ENCODE measurements around the gene TSC22D2. TPM values are rescaled to one million over a fixed set of nuclear protein-coding genes. Genes with fewer than 3 reads are reported as not detected.

Gene TSC22D2
- total RNA-seq, 1 donor from 2014 or later: 66.0 TPM

DNA sequence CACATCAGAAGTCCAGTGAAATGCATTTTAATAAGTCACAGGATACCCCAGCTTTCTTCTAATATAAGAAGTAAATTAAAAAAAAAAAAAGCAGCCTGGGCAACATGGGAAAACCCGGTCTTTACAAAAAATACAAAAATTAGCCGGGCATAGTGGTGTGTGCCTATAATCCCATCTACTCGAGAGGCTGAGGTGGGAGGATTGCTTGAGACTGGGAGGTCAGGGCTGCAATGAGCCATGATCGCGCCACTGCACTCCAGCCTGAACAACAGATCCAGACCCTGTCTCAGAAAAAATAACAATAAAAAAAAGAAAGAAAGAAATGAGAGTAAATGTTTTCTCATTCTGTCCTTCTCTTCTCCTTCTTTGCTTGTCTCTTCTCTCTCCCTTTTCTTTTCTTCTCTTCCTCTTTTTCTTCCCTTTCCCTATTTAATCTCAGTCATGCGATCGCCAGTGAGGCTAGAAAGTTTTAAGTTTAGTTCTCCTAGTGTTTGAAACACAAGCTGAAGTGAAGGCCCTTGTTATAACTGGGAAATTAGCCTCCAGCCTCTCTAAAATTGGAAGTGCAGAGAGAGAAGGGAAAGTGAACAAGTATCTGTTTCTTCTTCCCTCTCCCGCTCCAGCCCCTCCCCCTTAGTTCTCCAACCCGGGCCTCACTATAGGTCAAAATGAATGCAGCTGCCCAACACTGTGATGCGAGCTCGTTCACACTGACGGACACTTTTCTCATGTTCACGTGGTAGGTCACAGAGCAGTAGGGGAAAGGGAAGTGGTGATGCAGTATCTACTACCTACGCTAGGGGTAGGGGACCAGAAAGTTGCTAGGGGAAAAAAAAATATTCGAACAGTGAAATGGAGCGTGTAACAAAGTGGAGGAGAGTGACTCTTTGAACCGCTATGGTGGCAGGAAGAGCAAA, 23.5 kb upstream of the TSC22D2 start:
- DNase-seq (ENCODE audit: low spot score): no peak
- intact Hi-C loops (cut with DNase I): no loop called here

DNA sequence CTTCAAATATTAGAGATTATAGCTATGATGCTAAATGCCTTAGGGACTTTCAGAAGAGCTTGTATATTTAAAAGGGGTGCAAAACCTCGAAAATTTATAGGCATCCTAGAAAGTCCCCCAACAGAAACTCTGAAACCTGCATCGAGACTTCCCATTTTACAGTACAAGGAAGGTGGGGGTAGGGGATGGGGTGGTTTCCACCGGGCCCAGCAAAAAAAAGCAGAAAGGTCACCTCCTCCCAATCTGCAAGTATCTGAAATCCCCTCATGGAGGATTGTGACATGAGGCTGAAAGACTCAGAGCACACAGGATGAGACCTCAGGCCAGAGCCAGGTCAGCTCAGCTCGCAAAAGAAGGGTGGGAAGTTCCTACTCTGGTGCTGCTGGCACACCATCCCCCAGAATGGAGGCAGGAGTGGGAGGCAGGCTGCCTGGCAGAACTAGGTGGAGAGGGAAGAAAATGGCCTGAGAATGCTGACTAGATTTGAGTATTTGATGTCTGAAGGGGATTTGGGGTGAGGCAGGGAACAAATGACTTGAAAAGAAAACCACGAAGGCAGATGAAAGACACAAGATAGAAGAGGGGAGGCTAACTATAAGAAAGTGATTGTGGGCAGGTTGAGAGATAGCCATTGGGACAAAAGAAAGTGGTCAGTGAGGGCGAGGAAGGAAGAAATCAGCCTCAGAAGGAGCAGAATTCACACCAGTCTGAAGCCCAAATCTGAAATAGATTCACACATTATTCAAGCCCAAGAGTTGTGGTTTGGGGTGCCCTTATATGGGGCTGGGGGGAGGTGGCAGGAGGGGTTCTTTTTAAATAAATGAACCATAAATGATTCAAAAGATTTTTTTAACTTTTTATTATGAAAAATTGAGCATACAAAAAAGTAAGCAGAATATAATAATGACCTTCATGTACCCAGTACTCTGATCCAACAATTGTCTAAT, 22.5 kb upstream of the TSC22D2 start:
- DNase-seq (ENCODE audit: low spot score): no peak
- intact Hi-C loops (cut with DNase I): no loop called here

- DNase-seq (ENCODE audit: low spot score): no peak
- intact Hi-C loops (cut with DNase I): no loop called here
Observed at GRCh38 chr3:150388498-150389418, 19.3 kb upstream of the TSC22D2 start.

DNA sequence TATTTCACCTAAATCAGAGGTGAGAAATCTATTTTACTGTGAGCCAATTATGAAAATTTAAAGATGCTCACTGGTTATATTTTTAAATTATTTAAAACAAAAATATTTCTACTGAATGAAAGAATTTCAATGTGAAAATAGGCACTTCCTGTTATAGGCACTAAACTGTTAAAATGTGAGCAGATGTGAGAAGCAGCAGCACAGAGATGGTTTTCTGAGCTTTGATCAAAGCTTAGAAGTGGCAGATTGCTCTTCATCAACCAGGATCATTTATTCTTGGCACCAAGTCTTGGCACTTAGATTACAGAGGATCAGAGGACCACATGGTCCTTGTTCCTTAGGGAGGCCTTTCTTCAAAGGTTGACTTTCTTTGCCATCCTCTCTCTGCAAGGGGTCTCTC, 18.0 kb upstream of the TSC22D2 start:
- no peak for DNase-seq (ENCODE audit: low spot score)

DNA sequence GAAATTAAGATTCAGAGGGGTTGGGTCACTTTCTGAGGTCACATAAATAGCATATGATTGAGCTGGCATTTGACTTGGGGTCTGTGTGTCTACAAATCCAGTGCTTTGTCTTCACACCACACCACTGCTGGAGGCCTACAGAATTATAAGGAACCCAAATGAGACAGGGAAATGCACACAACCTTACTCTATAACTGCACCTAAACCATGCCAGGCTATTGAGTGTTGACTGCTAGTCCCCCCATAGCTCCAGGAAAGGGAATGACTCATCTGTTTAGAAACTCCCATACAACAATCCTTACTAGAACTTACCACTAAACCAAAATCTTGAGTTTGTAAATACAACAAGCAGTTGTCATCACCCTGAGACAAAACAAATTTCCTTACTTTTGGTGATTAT, 16.9 kb upstream of the TSC22D2 start:
- intact Hi-C loops (cut with DNase I): no loop called here
- DNase-seq (ENCODE audit: low spot score): no peak

More for the DNA sequence above, 18.0 kb upstream of the TSC22D2 start:
- intact Hi-C loops (cut with DNase I): no loop called here

- intact Hi-C loops (cut with DNase I): no loop called here
- DNase-seq (ENCODE audit: low spot score): no peak
Observed at GRCh38 chr3:150393745-150394144, 14.4 kb upstream of the TSC22D2 start.

DNA sequence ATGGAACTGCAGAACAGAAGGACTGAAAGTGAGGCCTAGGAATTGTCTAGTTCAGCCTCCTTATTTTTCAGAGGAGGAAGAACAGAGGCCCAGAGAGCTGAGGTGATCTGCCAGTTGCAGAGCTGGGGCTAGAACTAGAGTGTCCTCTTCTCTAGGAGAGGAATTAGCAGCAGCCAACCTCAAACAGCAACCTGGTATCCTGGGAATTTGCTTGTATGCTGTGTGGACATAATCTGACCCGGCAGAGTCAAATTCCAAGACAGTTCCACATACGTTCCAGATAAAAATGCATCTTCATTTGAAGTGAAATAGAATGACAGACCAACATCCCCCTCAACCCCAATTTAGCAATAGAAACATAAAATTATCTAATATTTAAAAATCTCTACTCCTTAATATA, 13.5 kb upstream of the TSC22D2 start:
- intact Hi-C loops (cut with DNase I): no loop called here
- no peak for DNase-seq (ENCODE audit: low spot score)

- DNase-seq (ENCODE audit: low spot score): no peak
- intact Hi-C loops (cut with DNase I): no loop called here
Observed at GRCh38 chr3:150396491-150396890, 11.6 kb upstream of the TSC22D2 start.

- DNase-seq (ENCODE audit: low spot score): no peak
- intact Hi-C loops (cut with DNase I): no loop called here
Observed at GRCh38 chr3:150396956-150397550, 11.0 kb upstream of the TSC22D2 start.

DNA sequence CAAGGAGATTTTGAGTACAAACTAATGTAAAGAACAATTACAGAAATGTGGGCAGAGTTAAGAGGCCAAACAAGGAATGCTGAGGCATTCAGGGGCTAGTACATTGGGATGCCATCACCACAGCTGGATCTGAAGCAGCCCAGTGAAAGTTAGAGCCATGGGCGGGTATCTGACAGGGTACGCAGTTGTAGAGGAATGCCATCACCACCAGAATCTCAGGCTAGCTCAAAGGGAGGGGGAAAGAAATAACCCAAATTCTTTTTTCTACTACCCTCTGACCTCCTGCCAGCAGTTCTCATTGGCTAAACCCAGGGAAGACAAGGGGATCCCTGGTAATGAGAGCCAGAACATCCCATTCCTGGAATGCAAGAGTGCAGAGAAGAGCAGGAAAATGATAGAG, 9.0 kb upstream of the TSC22D2 start:
- no peak for DNase-seq (ENCODE audit: low spot score)
- intact Hi-C loops (cut with DNase I): no loop called here

DNA sequence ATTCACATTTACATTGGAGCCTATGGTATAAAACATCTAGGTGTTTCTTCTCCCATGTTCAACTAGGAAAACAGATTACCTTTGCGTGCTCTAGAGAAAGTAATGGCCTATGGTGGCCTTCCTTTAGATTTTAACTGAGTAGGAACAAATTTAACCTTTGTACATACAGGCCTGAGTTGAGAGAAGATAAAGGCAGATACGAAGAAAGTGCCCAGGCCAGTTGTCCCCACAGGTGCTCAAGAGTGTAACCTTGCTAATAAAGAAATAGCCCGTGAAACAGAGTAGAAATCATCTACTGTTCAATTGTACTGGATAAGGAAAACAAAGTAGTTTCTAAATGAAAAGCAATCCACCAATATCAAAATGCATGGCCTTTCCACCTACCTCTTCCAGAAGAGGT, 6.8 kb upstream of the TSC22D2 start:
- no peak for DNase-seq (ENCODE audit: low spot score)
- intact Hi-C loops (cut with DNase I): no loop called here

DNA sequence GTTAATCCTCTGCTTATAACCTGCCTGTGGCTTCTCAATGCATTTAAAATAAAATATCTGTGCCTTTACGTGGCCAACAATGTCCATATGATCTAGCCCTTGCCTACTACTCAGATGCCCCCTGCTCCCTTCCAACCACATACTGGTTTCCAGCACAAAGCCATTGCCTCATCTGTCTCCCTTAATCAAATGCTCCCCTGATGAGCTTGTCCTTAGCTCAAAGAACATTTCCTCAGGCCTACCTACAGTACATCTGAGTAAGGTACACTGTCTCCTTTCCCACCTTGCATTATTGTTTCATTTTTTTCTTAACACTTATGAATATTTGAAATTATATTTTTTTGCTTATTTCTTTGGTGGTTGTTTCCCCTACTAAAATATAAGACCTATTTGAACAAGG, 5.9 kb upstream of the TSC22D2 start:
- intact Hi-C loops (cut with DNase I): no loop called here

GRCh38 chr3:150404023-150404422, 4.1 kb upstream of the TSC22D2 start:
- DNase-seq (ENCODE audit: low spot score): no peak
- intact Hi-C loops (cut with DNase I): no loop called here

More for the DNA sequence above, 5.9 kb upstream of the TSC22D2 start:
- DNase-seq (ENCODE audit: low spot score): no peak

- no peak for DNase-seq (ENCODE audit: low spot score)
- intact Hi-C loops (cut with DNase I): loop anchor here (5.0 kb wide), 2 partner anchors 120 to 140 kb away; partner anchors contain the start of genes EIF2A and SERP1
Observed at GRCh38 chr3:150407051-150407807, 869 bp upstream of the TSC22D2 start.

- intact Hi-C loops (cut with DNase I): loop anchor here (2.0 to 5.0 kb wide), 6 partner anchors 37 to 437 kb away; partner anchors contain the start of genes EIF2A, PFN2 and SERP1
- no peak for DNase-seq (ENCODE audit: low spot score)
Observed at GRCh38 chr3:150407808-150408220, 284 bp upstream of the TSC22D2 start.

DNA sequence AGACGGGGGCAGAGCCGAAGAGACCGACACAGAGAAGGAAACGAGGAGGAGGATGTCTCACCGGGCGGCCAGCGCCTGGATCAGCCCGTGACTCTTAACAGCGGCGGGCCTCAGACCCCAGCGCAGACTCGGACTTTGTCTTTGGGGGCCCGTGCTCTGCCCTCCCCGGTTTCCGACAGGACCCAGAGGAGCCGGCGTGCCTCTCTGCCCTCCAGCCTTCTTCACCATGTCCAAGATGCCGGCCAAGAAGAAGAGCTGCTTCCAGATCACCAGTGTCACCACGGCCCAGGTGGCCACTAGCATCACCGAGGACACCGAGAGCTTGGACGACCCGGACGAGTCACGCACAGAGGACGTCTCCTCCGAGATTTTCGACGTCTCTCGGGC, 1.0 kb downstream of the TSC22D2 start:
- DNase-seq (ENCODE audit: low spot score): no peak
- intact Hi-C loops (cut with DNase I): loop anchor here (2.0 to 5.0 kb wide), 6 partner anchors 38 to 438 kb away; partner anchors contain the start of genes EIF2A, PFN2 and SERP1

- DNase-seq (ENCODE audit: low spot score): peak; percentile 87
- intact Hi-C loops (cut with DNase I): loop anchor here (1.0 to 5.0 kb wide), 7 partner anchors 39 to 439 kb away; partner anchors contain the start of genes EIF2A, PFN2 and SERP1
Observed at GRCh38 chr3:150409512-150410310, 1.6 kb downstream of the TSC22D2 start.

All from cardiac septum (tissue), 1 donor.